ENCODE data around the gene SBNO2.

Gene SBNO2, protein sequence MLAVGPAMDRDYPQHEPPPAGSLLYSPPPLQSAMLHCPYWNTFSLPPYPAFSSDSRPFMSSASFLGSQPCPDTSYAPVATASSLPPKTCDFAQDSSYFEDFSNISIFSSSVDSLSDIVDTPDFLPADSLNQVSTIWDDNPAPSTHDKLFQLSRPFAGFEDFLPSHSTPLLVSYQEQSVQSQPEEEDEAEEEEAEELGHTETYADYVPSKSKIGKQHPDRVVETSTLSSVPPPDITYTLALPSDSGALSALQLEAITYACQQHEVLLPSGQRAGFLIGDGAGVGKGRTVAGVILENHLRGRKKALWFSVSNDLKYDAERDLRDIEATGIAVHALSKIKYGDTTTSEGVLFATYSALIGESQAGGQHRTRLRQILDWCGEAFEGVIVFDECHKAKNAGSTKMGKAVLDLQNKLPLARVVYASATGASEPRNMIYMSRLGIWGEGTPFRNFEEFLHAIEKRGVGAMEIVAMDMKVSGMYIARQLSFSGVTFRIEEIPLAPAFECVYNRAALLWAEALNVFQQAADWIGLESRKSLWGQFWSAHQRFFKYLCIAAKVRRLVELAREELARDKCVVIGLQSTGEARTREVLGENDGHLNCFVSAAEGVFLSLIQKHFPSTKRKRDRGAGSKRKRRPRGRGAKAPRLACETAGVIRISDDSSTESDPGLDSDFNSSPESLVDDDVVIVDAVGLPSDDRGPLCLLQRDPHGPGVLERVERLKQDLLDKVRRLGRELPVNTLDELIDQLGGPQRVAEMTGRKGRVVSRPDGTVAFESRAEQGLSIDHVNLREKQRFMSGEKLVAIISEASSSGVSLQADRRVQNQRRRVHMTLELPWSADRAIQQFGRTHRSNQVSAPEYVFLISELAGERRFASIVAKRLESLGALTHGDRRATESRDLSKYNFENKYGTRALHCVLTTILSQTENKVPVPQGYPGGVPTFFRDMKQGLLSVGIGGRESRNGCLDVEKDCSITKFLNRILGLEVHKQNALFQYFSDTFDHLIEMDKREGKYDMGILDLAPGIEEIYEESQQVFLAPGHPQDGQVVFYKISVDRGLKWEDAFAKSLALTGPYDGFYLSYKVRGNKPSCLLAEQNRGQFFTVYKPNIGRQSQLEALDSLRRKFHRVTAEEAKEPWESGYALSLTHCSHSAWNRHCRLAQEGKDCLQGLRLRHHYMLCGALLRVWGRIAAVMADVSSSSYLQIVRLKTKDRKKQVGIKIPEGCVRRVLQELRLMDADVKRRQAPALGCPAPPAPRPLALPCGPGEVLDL (N-terminal part only)

GRCh38 chr19:1173845-1174809 lies at the start of gene SBNO2:
Gene SBNO2 (minus strand): TSS chr19:1174268. CDS start chr19:1154276, 19,992 bp downstream.
- peak; percentile 62 to 68 for DNase-seq (ENCODE audit: low read depth in 2 of 2)

- no peak for DNase-seq (ENCODE audit: low read depth in 2 of 2)
These were observed 49.2 kb upstream of the SBNO2 start for GRCh38 chr19:1223018-1223855.

DNA sequence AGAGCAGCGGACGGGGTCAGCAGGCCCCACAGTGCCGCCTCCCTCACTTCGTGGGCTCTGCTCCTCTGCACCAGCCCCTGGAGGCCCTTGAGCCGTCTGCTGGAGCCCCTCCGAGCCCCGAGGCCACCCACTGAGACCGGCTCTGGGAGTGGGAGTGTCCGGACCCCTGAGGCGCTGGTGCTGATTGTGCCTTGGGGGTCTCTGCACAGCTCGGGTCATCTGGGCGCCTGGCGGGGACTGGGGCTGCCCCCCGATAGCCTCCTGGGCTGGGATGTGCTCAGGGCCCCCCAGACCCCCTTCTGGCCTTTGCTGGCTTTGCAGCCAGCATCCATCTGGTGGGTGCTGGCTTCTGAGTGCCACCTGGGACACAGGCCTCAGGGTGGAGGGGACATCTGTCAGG lies 48.3 kb upstream of the SBNO2 start:
- no peak for DNase-seq (ENCODE audit: low read depth in 2 of 2)

DNA sequence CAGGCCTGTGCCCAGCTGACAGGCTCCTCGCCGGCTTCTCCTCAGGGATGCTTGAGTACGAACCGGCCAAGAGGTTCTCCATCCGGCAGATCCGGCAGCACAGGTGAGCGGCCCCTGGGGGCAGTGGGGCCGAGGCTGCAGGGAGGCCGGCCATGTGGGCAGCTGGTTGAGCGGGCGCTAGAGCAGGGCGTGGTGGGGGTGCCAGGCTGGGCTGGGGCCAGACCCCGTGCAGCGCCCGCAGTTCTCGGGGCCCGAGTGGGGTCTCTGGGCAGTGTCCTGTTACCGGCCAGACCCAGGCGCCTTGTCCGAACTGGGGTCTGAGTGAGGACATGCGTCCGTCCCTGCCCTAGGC lies 47.8 kb upstream of the SBNO2 start:
- DNase-seq (ENCODE audit: low read depth in 2 of 2), result no peak

- DNase-seq (ENCODE audit: low read depth in 2 of 2), result no peak
These were observed 47.2 kb upstream of the SBNO2 start for GRCh38 chr19:1220976-1221903.

DNA sequence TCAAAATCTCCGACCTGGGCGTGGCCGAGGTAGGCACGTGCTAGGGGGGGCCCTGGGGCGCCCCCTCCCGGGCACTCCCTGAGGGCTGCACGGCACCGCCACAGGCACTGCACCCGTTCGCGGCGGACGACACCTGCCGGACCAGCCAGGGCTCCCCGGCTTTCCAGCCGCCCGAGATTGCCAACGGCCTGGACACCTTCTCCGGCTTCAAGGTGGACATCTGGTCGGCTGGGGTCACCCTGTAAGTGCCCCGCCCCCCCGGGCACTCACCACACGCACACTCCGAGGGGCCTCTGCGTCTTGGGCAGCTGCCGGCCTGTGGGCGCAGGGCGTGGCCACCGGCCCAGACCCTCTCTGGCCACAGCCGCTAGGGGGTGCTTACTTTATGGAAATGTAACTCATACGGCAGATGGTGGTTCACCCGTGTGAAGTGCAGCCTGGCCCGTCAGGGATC lies 46.4 kb upstream of the SBNO2 start:
- DNase-seq (ENCODE audit: low read depth in 2 of 2), result no peak

DNA sequence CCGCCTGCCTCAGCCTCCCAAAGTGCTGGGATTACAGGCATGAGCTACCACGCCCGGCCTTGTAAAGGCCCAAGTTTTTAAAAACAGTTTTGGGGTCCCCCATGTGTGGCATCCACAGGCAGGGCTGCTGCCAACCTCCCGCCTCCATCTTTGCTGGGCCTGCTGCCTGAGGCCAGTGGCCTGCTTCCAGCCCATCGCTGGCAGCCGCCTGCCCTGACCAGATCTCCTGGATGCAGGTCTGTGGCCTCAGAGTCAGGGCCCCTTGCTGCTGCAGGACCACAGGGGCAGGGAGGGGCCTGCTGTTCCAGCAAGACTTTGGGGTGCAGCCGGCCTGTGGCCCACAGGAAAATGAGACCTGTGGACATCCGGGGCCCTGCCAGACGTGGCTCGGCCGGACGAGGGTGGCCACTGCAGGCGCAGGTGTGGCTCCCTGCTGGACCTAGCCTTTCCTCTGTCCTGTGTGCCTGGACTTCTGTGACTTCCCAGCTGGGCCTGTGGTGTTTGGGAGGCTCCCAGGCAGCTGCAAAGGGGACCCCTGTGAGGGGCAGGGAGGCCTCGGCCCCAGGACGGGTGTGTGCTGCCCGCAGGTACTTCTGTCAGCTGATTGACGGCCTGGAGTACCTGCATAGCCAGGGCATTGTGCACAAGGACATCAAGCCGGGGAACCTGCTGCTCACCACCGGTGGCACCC lies 45.9 kb upstream of the SBNO2 start:
- no peak for DNase-seq (ENCODE audit: low read depth in 2 of 2)

DNA sequence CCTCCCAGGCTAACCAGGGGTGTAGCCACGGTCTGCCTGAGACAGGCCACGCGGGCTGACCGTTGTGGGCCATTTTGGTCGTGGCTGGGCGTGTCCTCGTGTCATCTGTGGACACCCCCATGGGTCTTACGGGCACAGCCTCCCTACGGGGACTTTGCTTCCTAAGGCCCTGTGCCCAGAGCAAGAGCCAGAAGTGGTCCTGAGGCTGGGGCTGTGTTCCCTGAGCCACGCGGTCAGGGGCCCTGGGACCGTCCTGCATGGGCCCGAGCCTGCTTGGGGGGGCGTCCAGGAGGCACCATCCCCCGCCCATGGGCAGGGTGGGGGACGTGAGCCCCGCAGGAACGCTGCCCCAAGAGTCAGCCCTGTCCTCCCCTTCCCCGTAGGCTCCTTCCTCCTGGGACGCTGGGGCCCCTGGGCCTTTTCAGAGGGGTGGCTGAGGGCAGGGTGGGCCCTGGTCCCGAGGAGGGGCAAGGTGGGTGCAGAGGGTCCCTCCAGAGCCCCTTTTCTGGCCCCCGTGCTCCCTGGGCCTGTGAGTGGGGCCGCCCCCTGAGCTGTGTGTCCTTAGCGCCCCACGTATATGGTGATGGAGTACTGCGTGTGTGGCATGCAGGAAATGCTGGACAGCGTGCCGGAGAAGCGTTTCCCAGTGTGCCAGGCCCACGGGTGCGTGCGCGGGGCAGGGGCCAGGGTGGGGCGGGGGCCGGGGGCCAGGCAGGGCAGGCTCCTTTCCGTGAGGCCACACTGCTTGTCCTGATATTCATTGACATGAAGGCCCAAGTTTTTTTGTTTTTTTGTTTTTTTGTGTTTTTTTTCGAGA lies 44.9 kb upstream of the SBNO2 start:
- no peak for DNase-seq (ENCODE audit: low read depth in 2 of 2)

GRCh38 chr19:1217366-1217765 lies 43.3 kb upstream of the SBNO2 start:
- DNase-seq (ENCODE audit: low read depth in 2 of 2), result no peak

DNA sequence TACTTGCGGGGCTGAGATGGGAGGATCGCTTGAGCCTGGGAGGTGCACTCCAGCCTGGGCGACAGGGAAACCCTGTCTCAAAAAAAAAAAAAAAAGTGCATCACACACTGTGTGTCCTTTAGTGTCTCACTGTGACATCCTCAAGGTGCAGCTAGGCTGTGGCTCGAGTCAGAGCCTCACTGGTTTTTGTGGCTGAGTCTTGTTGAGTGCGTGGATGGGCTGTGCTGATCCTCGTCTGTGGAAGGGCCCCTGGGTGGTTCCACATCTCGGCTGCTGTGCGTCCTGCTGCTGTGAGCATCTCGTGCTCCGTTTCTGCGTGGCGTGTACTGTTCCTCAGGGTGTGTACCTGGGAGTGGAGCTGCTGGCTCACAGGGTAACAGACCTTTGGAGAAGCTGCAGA lies 42.7 kb upstream of the SBNO2 start:
- no peak for DNase-seq (ENCODE audit: low read depth in 2 of 2)

- DNase-seq (ENCODE audit: low read depth in 2 of 2), result no peak
These were observed 41.0 kb upstream of the SBNO2 start for GRCh38 chr19:1214862-1215731.

DNA sequence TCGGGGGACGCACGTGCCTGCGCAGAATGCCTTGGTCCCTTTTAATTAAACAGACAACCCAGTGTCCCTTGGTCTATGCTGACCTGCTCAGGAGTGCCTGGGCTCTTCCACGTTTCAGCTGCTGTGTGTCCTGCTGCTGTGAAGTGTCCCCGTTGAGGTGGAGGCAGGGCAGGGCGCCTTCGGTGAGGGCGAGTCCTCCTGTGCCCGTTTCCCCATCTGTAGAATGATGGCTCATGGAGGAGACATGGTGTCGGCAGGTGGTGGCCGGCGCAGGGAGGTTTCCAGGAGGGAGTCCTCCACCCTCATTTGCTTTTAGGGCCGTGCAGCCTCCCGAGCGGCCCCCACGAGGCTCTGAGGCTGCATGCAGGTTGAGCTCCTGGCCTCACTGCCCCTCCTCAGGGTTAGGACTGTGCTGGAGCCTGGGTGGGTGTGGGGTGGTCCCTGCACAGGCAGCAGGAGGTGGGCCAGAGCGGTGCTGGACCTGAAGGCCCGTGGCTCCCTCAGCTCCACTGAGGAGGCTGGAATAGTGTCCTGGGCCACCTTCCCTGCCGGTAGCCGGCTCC lies 40.3 kb upstream of the SBNO2 start:
- DNase-seq (ENCODE audit: low read depth in 2 of 2), result no peak

- no peak for DNase-seq (ENCODE audit: low read depth in 2 of 2)
These were observed 39.6 kb upstream of the SBNO2 start for GRCh38 chr19:1213391-1214286.

- DNase-seq (ENCODE audit: low read depth in 2 of 2), result no peak
These were observed 37.6 kb upstream of the SBNO2 start for GRCh38 chr19:1211494-1212234.

Data from fibroblast of skin of left biceps (primary cell).